NCI-H1694 treated with DMSO at 0.1 percent for 48 hours (cell line): ENCODE results near the gene P2RX4.
"Not testable (repeated sequence)": the region's sequence is repeated elsewhere in the genome, so short reads cannot be mapped to it uniquely, and the experiment has no call there.

Experiments used
- DNase-seq: peaks from one replicate; lab custom pipeline; 2025; lab: John Stamatoyannopoulos, UW

P2RX4 gene

GRCh38 chr12:121279071-121279375, 69.1 kb downstream of the P2RX4 start:
- no peak for DNase-seq

GRCh38 chr12:121279507-121279915, 69.6 kb downstream of the P2RX4 start:
- no peak for DNase-seq

GRCh38 chr12:121280531-121280930, 70.6 kb downstream of the P2RX4 start:
- not testable (repeated sequence) for DNase-seq

DNA sequence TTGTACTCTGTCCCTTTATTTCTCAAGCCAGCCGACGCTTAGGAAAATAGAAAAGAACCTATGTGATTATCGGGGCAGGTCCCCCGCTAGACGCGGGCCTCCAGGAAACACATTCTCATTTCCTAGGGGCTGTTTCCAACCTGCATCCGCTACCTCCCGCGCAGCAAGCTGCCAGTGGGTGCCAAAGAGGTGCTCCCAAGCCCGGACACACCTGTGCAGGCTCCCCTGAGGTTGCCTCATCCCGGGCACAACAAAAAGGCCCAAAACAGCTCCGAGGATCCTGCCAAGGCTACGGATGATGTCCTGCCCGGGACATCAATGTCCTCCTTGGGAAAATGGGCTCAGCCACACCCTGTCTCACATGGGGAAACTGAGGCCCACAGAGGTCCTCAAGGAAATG, 71.2 kb downstream of the P2RX4 start:
- DNase-seq = not testable (repeated sequence)

- DNase-seq = no peak
Measured at GRCh38 chr12:121282072-121282742, 72.3 kb downstream of the P2RX4 start.

- DNase-seq = not testable (repeated sequence)
Measured at GRCh38 chr12:121282910-121283309, 73.0 kb downstream of the P2RX4 start.

DNA sequence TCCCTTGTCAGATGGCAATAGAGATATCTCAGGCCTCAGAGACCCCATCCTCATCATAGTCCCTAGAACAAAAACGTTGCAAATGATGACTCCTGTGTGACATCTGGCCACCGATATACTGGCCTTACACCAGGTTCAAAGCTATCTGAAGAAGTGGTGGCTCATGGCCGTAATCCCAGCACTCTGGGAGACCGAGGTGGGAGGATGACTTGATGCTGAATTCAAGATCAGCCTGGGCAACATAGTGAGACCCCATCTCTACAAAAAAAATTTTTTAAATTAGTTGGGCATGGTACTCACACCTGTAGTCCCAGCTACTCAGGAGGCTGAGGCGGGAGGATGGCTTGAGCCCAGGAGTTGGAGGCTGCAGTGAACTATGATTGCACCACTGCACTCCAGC, 73.5 kb downstream of the P2RX4 start:
- DNase-seq = no peak
